Neural cell (in vitro differentiated cells): ENCODE measurements around the gene NRN1. TPM values are rescaled to one million over a fixed set of nuclear protein-coding genes. Genes with fewer than 3 reads are reported as not detected.

Experiments
- H2AFZ ChIP-seq: fragments of 200-600, 300-800 bp; sonication (generic), shearing (Covaris generic); 2 replicates; pipeline ENCODE4 v1.6.0; 2014; ENCODE audit warnings: low read depth, mild to moderate bottlenecking, antibody characterized with exemption, low read length, moderate library complexity
- H3F3A ChIP-seq: fragments of 200-600 bp; shearing (Covaris generic); 2 replicates; pipeline ENCODE4 v1.6.1; 2016; ENCODE audit warnings: mild to moderate bottlenecking, moderate library complexity, mixed read lengths, antibody characterized with exemption, low read length; ENCODE audit not compliant: insufficient read depth, poor library complexity, severe bottlenecking
- H3K27ac ChIP-seq: fragments of 200-600, 300-800 bp; sonication (generic), shearing (Covaris generic); 2 replicates; pipeline ENCODE4 v1.5.1; 2014; ENCODE audit warnings: mild to moderate bottlenecking, low read length, moderate library complexity
- H3K27me3 ChIP-seq: fragments of 300-800, 200-600 bp; sonication (generic), shearing (Covaris generic); 2 replicates; pipeline ENCODE4 v1.6.0; 2014; ENCODE audit warnings: mild to moderate bottlenecking, low read depth, low read length, moderate library complexity; ENCODE audit not compliant: insufficient read depth
- H3K36me3 ChIP-seq: fragments of 300-800, 200-600 bp; sonication (generic), shearing (Covaris generic); 2 replicates; pipeline ENCODE4 v1.5.1; 2014; ENCODE audit warnings: mild to moderate bottlenecking, antibody characterized with exemption, low read length, moderate library complexity; ENCODE audit not compliant: insufficient read depth
- H3K4me2 ChIP-seq: fragments of 300-800, 200-600 bp; sonication (generic), shearing (Covaris generic); 2 replicates; pipeline ENCODE4 v1.6.0; 2014; ENCODE audit warnings: mild to moderate bottlenecking, low read length
- H3K4me3 ChIP-seq: fragments of 300-800, 200-600 bp; sonication (generic), shearing (Covaris generic); 2 replicates; pipeline ENCODE4 v1.5.1; 2014; ENCODE audit warnings: mild to moderate bottlenecking, low read length, moderate library complexity
- H3K79me2 ChIP-seq: fragments of 200-600 bp; shearing (Covaris generic); replicated peaks from 2 replicates; pipeline ENCODE4 v1.6.0; 2014; ENCODE audit warnings: mild to moderate bottlenecking, low read length, moderate library complexity; ENCODE audit not compliant: insufficient read depth
- H3K9ac ChIP-seq: fragments of 300-800, 200-600 bp; sonication (generic), shearing (Covaris generic); 2 replicates; pipeline ENCODE4 v1.6.1; 2016; ENCODE audit warnings: mild to moderate bottlenecking, low read length, mixed read lengths
- H3K9me2 ChIP-seq: fragments of 200-600 bp; shearing (Covaris generic); 2 replicates; pipeline ENCODE4 v1.6.1; 2016; ENCODE audit warnings: mild to moderate bottlenecking, low read length, mixed read lengths; ENCODE audit not compliant: insufficient read depth
- H3K9me3 ChIP-seq: fragments of 200-600, 300-800 bp; sonication (generic), shearing (Covaris generic); 2 replicates; pipeline ENCODE4 v1.6.1; 2016; ENCODE audit warnings: mild to moderate bottlenecking, mixed run types, low read length, moderate library complexity, mixed read lengths
- H4K20me1 ChIP-seq: fragments of 200-600 bp; shearing (Covaris generic); 2 replicates; pipeline ENCODE4 v1.6.1; 2016; ENCODE audit warnings: mild to moderate bottlenecking, mixed run types; ENCODE audit not compliant: insufficient read depth
- CTCF ChIP-seq: fragments of 450-650 bp; IDR thresholded peaks from 2 replicates; pipeline ENCODE4 v1.5.1; 2014; ENCODE audit warnings: antibody characterized with exemption, mild to moderate bottlenecking, moderate library complexity; ENCODE audit not compliant: poor library complexity, severe bottlenecking
- EP300 ChIP-seq: fragments of 450-650 bp; conservative IDR thresholded peaks from 2 replicates; pipeline ENCODE4 v1.6.1; 2014; ENCODE audit warnings: antibody characterized with exemption, mild to moderate bottlenecking, moderate library complexity; ENCODE audit not compliant: poor library complexity, severe bottlenecking
- EZH2 ChIP-seq: fragments of 200-600, 300-800 bp; shearing (Covaris generic), sonication (generic); IDR thresholded peaks from 2 replicates; pipeline ENCODE4 v1.6.1; 2014; ENCODE audit warnings: antibody characterized with exemption, low read length, borderline replicate concordance, mild to moderate bottlenecking; ENCODE audit not compliant: insufficient read depth, poor library complexity, severe bottlenecking
- MXI1 ChIP-seq: fragments of 450-650 bp; conservative IDR thresholded peaks from 2 replicates; pipeline ENCODE4 v1.6.1; 2014; ENCODE audit warnings: antibody characterized with exemption, mild to moderate bottlenecking; ENCODE audit not compliant: poor library complexity, severe bottlenecking
- POLR2AphosphoS5 ChIP-seq: IDR thresholded peaks from 2 replicates; pipeline ENCODE4 v1.6.1; 2012
- RAD21 ChIP-seq: fragments of 450-650 bp; conservative IDR thresholded peaks from 2 replicates; pipeline ENCODE4 v1.6.1; 2014; ENCODE audit warnings: antibody characterized with exemption, mild to moderate bottlenecking, moderate library complexity
- REST ChIP-seq: IDR thresholded peaks from 2 replicates; pipeline ENCODE4 v1.6.1; 2012; ENCODE audit warnings: borderline replicate concordance
- SMC3 ChIP-seq: fragments of 450-650 bp; conservative IDR thresholded peaks from 2 replicates; pipeline ENCODE4 v1.6.1; 2014; ENCODE audit warnings: antibody characterized with exemption, mild to moderate bottlenecking, moderate library complexity; ENCODE audit not compliant: poor library complexity
- TAF1 ChIP-seq: IDR thresholded peaks from 2 replicates; pipeline ENCODE4 v1.6.1; 2012; ENCODE audit warnings: low read depth
- polyA plus RNA-seq: library from polyadenylated mRNA; depleted of rRNA; stranded (reverse); fragments of >200 nt; gene quantifications from 2 replicates; pipeline ENCODE4 v1.2.3, GENCODE V29; 2014

Gene NRN1
- polyA plus RNA-seq, 1 donor from 2014 or later, result 3.5 TPM

GRCh38 chr6:5989141-5989723 lies 17.5 kb downstream of the NRN1 start:
- no peaks in the 10 kb centered on the region for H3F3A ChIP-seq
- H3K79me2 ChIP-seq, result no peaks in the 10 kb centered on the region
- H3K27me3 ChIP-seq, result peaks cover 29% of the 10 kb centered on the region
- no peaks in the 10 kb centered on the region for H3K36me3 ChIP-seq
- H4K20me1 ChIP-seq, result no peaks in the 10 kb centered on the region
- no peaks in the 10 kb centered on the region for H3K9me2 ChIP-seq
- H3K9me3 ChIP-seq, result no peaks in the 10 kb centered on the region
- TF ChIP-seq CTCF, result no peak
- TF ChIP-seq MXI1, result no peak
- TF ChIP-seq TAF1, result no peak
- no peak for TF ChIP-seq EP300
- no peak for TF ChIP-seq RAD21
- TF ChIP-seq EZH2, result no peak
- no peak for TF ChIP-seq SMC3
- no peak for TF ChIP-seq REST
- TF ChIP-seq POLR2AphosphoS5, result no peak
- H2AFZ ChIP-seq, result no peak overlapping the region
- H3K9ac ChIP-seq, result no peak overlapping the region
- no peak overlapping the region for H3K4me2 ChIP-seq
- no peak overlapping the region for H3K27ac ChIP-seq
- no peak overlapping the region for H3K4me3 ChIP-seq

DNA sequence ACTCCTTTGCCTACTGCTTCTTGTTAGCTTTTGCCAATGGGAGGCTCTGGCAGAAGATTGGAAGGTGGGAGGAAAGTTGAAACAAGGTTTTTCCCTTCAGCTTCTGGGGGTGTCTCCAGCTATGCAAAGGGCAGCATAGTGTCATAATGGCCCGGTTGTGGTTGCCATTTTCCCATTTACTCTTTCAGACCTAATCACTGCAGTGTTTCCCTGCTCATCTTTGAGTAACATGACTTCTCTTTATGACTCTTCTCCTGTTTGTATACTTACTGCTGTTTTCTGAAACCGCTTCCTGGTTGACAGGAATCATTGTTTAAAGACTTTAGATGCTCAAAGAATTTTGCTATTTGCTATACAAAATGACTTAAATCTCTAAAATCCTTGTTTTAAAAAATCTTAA lies 19.9 kb downstream of the NRN1 start:
- H3K9me3 ChIP-seq, result no peaks in the 10 kb centered on the region
- no peak overlapping the region for H3K27ac ChIP-seq
- no peaks in the 10 kb centered on the region for H4K20me1 ChIP-seq
- no peak overlapping the region for H3K4me3 ChIP-seq
- H3K27me3 ChIP-seq, result peaks cover 5% of the 10 kb centered on the region
- no peaks in the 10 kb centered on the region for H3K9me2 ChIP-seq
- H3K36me3 ChIP-seq, result no peaks in the 10 kb centered on the region
- TF ChIP-seq EP300 (no peak), RAD21 (no peak), TAF1 (no peak), REST (no peak), POLR2AphosphoS5 (no peak), MXI1 (no peak), CTCF (no peak), EZH2 (no peak)
- no peak overlapping the region for H3K9ac ChIP-seq
- no peaks in the 10 kb centered on the region for H3F3A ChIP-seq
- no peak overlapping the region for H3K4me2 ChIP-seq
- H3K79me2 ChIP-seq, result no peaks in the 10 kb centered on the region
- H2AFZ ChIP-seq, result no peak overlapping the region
